ENCODE measurements around the gene PMEL. TPM values are rescaled to one million over a fixed set of nuclear protein-coding genes. Genes with fewer than 3 reads are reported as not detected.
"Not testable (repeated sequence)": the region's sequence is repeated elsewhere in the genome, so short reads cannot be mapped to it uniquely, and the experiment has no call there.

The PMEL gene
- polyA plus RNA-seq, 1 experiment, result 1.8 TPM

DNA sequence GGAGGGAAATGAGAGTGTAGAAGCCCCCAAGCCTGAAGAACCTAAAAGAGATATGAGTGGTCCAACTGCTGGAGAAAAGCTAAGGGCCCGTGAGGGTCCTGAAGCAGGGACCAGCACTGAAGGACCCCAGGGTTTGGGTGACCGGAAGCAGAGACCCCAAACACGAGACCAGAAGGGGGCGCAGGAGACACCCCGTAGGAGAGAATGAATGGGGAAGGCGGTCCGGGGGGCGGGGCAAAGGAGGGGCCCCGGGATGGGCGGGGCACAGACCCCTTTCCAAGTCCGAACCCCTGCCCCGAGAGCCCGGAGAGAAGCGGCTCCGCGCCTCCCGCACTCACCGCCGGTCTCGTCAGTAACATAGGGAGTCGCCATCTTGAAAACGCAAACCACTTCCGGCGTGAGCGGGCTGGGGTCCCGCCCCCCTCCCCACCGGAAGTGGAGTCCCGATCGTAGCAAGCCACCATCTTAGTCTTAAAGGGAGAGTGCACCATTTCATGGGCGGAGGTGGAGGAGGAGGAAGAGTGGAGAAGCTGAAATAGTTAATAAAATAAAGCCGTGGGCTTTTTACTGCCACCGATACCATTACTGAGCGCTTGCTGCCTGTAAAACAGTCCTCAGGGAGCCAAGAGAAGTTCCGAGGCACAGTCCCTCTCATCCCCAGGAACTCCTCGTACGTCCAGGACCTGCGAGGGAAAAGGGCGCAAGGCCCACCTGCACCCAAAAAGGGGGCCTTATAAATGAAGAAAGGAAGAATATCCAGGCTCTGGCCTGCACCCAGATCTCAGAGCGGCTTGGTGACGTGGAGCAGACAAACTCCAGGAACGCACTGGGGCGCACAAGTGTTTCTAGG is 38.9 kb downstream of the PMEL start:
- ChIA-PET CTCF (interaction anchor here (0.6 to 4.4 kb wide), 26 partner anchors 10 to 197 kb away, joined by 3 to 30 read pairs (median 4); partner anchors contain the start of genes CD63, DNAJC14, MMP19 and ORMDL2), POLR2A (no interaction called here)
- DNase-seq (ENCODE audit: low read depth), result peak; percentile 72

DNA sequence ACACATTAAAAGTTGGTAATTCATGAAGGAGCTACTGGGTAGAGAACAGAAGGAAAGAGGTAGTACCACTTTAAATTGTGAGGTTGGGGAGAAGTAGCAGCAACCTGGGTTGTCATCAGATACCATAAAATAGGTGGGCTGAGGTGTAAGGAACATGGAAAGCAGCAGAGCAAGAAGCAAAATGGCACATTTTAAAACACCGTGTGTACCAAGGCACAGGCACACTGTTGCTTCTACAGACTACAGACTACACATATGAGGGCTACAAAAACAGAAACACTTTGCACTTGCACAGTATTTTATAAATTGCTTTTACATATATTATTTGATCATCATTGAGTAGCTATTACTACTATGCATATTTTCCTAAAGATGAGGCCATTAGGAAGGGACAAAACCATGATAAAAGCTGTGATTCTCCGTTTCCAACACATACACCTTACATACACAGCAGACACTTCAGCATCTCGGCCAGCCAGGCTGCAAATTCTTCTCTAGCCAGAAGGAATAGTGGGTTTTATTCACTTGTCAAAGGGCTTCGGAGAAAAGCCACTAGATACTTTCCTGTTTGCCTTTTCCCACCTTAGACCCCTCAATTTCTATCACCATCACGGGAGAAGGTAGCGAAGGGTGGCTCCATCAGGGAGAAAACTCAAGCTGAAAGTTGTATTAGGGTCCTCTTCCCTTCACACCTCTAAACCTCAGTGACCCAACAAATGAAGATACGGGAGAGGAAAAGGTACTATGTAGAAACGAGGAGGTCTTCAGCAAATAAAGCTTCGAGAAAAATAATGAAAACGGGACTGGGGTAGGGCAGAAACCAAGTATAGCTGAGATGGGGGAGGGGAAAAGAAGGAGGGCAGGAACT is 39.7 kb downstream of the PMEL start:
- CTCF ChIA-PET, result interaction anchor here (0.7 to 4.4 kb wide), 27 partner anchors 9 to 197 kb away, joined by 3 to 30 read pairs (median 4); partner anchors contain the start of genes CD63, DNAJC14, MMP19 and ORMDL2
- POLR2A ChIA-PET, result no interaction called here
- Histone ChIP-seq H3K36me3 (ENCODE audit: control insufficient read depth, insufficient read depth, low read length) (no peaks in the 10 kb centered on the region), H3K27me3 (ENCODE audit: control insufficient read depth, insufficient read depth, low read length) (no peaks in the 10 kb centered on the region), H3K4me3 (ENCODE audit: low read depth, low read length) (peak overlapping the region; percentile 78)
- no peak for DNase-seq (ENCODE audit: low read depth)
- TF ChIP-seq, protein P1, sequence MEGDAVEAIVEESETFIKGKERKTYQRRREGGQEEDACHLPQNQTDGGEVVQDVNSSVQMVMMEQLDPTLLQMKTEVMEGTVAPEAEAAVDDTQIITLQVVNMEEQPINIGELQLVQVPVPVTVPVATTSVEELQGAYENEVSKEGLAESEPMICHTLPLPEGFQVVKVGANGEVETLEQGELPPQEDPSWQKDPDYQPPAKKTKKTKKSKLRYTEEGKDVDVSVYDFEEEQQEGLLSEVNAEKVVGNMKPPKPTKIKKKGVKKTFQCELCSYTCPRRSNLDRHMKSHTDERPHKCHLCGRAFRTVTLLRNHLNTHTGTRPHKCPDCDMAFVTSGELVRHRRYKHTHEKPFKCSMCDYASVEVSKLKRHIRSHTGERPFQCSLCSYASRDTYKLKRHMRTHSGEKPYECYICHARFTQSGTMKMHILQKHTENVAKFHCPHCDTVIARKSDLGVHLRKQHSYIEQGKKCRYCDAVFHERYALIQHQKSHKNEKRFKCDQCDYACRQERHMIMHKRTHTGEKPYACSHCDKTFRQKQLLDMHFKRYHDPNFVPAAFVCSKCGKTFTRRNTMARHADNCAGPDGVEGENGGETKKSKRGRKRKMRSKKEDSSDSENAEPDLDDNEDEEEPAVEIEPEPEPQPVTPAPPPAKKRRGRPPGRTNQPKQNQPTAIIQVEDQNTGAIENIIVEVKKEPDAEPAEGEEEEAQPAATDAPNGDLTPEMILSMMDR (IDR thresholded peaks at IDR 0.05; ENCODE audit: insufficient read depth, low read depth, low read length), result no peak

More for the DNA sequence above, 38.9 kb downstream of the PMEL start:
- Histone ChIP-seq H3K27me3 (ENCODE audit: control insufficient read depth, insufficient read depth, low read length) (no peaks in the 10 kb centered on the region), H3K4me3 (ENCODE audit: low read depth, low read length) (peak overlapping the region; percentile 78), H3K36me3 (ENCODE audit: control insufficient read depth, insufficient read depth, low read length) (no peaks in the 10 kb centered on the region)
- TF ChIP-seq, protein P1 (IDR thresholded peaks at IDR 0.05; ENCODE audit: insufficient read depth, low read depth, low read length), result peak; percentile 91

DNA sequence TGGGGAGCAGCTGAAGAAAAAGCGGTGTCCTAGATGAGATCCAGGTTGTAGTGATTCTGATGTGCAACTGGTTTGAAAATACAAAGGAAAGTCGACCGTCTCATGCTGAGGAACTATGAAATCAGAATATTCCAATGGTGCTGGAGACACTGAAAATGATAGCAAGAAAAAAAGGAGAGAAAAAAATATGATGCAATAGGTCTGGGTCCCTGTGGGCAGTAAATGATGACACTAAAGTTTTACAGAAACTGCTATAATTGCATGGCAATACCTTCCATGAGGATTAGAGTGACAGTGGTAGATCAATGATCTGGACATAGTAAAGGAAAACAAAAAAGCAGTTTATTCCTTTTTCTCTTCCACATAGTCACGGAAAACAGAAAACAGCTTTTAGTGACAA is 40.5 kb downstream of the PMEL start:
- DNase-seq (ENCODE audit: low read depth), result no peak
- TF ChIP-seq, protein P1 (IDR thresholded peaks at IDR 0.05; ENCODE audit: insufficient read depth, low read depth, low read length), result no peak
- no peak overlapping the region for H3K4me3 ChIP-seq (ENCODE audit: low read depth, low read length)

DNA sequence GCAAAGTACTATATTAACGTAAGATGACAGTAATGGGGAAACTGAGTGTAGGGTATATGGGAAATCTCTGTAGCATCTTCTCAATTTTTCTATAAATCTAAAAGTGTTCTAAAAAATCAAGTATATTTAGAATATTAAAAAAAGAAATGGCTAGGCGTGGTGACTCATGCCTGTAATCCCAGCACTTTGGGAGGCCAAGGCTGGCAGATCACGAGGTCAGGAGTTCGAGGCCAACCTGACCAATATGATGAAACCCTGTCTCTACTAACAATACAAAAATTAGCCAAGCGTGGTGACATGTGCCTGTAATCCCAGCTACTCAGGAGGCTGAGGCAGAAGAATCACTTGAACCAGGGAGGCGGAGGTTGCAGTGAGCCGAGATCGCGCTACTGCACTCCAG is 42.2 kb downstream of the PMEL start:
- DNase-seq (ENCODE audit: low read depth); H3K4me3 ChIP-seq (ENCODE audit: low read depth, low read length); POLR2A ChIA-PET; H3K36me3 ChIP-seq (ENCODE audit: control insufficient read depth, insufficient read depth, low read length); H3K27me3 ChIP-seq (ENCODE audit: control insufficient read depth, insufficient read depth, low read length); CTCF ChIA-PET: not testable (repeated sequence)

More for the DNA sequence above, 40.5 kb downstream of the PMEL start:
- Histone ChIP-seq H3K27me3 (ENCODE audit: control insufficient read depth, insufficient read depth, low read length) (no peaks in the 10 kb centered on the region), H3K36me3 (ENCODE audit: control insufficient read depth, insufficient read depth, low read length) (no peaks in the 10 kb centered on the region)
- ChIA-PET POLR2A (no interaction called here), CTCF (interaction anchor here (0.9 to 3.5 kb wide), 16 partner anchors 8 to 108 kb away, joined by 3 to 14 read pairs (median 4); partner anchors contain the start of genes MMP19, ORMDL2 and SARNP)

DNA sequence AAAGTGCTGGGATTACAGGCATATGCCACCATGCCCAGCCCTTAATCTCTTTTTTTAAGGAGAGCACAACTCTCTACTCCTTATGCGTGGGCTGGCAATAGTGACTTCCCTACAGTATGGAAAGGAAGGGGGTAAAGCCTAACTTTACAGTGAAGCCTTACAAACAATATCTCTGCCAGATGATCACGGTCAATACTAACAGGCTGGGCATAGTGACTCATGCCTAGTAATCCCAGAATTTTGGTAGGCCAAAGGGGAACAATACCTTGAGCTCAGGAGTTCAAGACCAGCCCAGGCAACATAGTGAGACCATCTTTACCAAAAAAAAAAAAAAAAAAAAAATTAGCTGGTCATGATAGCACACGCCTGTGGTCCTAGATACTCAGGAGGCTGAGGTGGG is 43.7 kb downstream of the PMEL start:
- POLR2A ChIA-PET, result no interaction called here
- Histone ChIP-seq H3K4me3 (ENCODE audit: low read depth, low read length) (no peak overlapping the region), H3K27me3 (ENCODE audit: control insufficient read depth, insufficient read depth, low read length) (no peaks in the 10 kb centered on the region), H3K36me3 (ENCODE audit: control insufficient read depth, insufficient read depth, low read length) (no peaks in the 10 kb centered on the region; the same call in 1 of the 2 replicates)
- TF ChIP-seq, protein P1 (IDR thresholded peaks at IDR 0.05; ENCODE audit: insufficient read depth, low read depth, low read length), result no peak
- CTCF ChIA-PET, result no interaction called here
- DNase-seq (ENCODE audit: low read depth), result no peak

DNA sequence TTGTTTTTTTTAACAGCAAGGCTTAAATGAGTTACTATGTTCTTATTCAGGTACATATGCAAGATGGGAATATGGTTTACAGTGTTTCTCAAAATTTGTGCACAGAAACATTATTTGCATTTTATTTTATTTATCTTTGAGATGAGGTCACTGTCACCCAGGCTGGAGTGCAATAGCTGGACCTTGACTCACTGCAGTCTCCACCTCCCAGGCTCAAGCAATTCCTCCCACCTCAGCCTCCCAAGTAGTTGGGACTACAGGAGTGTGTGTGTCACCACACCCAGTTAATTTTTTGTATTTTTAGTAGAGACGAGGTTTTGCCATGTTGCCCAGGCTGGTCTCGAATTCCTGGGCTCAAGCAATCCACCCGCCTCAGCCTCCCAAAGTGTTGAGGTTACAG is 46.8 kb downstream of the PMEL start:
- H3K27me3 ChIP-seq (ENCODE audit: control insufficient read depth, insufficient read depth, low read length); DNase-seq (ENCODE audit: low read depth); H3K36me3 ChIP-seq (ENCODE audit: control insufficient read depth, insufficient read depth, low read length); H3K4me3 ChIP-seq (ENCODE audit: low read depth, low read length); POLR2A ChIA-PET: not testable (repeated sequence)
- CTCF ChIA-PET, result interaction anchor here (0.8 to 0.9 kb wide), 2 partner anchors 20 to 71 kb away, joined by 3 read pairs; no protein-coding TSS in a partner anchor
